HCT116 (cell line): ENCODE measurements around the gene ZNF835. TPM values are rescaled to one million over a fixed set of nuclear protein-coding genes. Genes with fewer than 3 reads are reported as not detected.

Experiments
- ATAC-seq: fragments of 200-7000 bp; cut with Tn5 transposase; 2 replicates; pipeline ENCODE4 v1.9.1; 2020; ENCODE audit warnings: mild to moderate bottlenecking, moderate library complexity
- BruUV-seq: library from RNA; stranded (reverse); fragments of 400-500 nt; replicated peaks from 2 replicates; lab custom pipeline; 2021; lab: Mats Ljungman, UMichigan
- CTCF ChIA-PET: fragments of 300-600 bp; sonication (Branson Sonifier 250); formaldehyde crosslinking; loops from one replicate; lab custom pipeline; 2021; ENCODE audit warnings: antibody characterized with exemption; lab: Charles Lee
- POLR2A ChIA-PET: fragments of 300-600, 350-600 bp; sonication (Branson Sonifier 250); formaldehyde crosslinking; loops from one replicate; lab custom pipeline; 2021; ENCODE audit warnings: antibody characterized with exemption; lab: Charles Lee
- RAD21 ChIA-PET, 2 experiments: fragments of 300-600 bp; sonication (Branson Sonifier 250); formaldehyde crosslinking; loops; one replicate each; lab custom pipeline; 2023; ENCODE audit warnings: low total read pairs in 2 of 2; ENCODE audit not compliant: uncharacterized antibody in 2 of 2, unreplicated experiment in 2 of 2, low non-redundant PET in 1 of 2; lab: Charles Lee
- DNase-seq: peaks from one replicate; pipeline ENCODE4 v3.0.0-alpha.2; 2010; ENCODE audit warnings: low read depth, low spot score
- H2AFZ ChIP-seq: fragments of 200-600 bp; shearing (Covaris generic), sonication (generic); 2 replicates; pipeline ENCODE4 v1.6.1; 2017; ENCODE audit warnings: low read depth, mixed run types, mixed read lengths, antibody characterized with exemption, low read length; ENCODE audit not compliant: poor library complexity, severe bottlenecking
- H3K27ac ChIP-seq: 2 replicates; pipeline ENCODE4 v1.5.1; 2012; ENCODE audit warnings: low read depth, low read length
- H3K27me3 ChIP-seq: fragments of 200-600 bp; sonication (generic); 2 replicates; pipeline ENCODE4 v1.6.1; 2016; ENCODE audit warnings: mixed run types, low read length, mixed read lengths; ENCODE audit not compliant: insufficient read depth
- H3K36me3 ChIP-seq, 2 experiments: fragments of 200-500 bp in 1 of 2; fragments of 200-600 bp in 1 of 2; sonication (Bioruptor generic) in 1 of 2; sonication (generic) in 1 of 2; 2 replicates each; pipeline versions ENCODE4 v1.5.1 to v1.6.1; 2014 to 2016; ENCODE audit warnings: low read length in 2 of 2, inconsistent platforms in 1 of 2, mixed read lengths in 1 of 2, mixed run types in 1 of 2; ENCODE audit not compliant: insufficient read depth in 2 of 2, control insufficient read depth in 1 of 2
- H3K4me1 ChIP-seq, 2 experiments: fragments of 200-600 bp in 1 of 2; sonication (generic) in 1 of 2; 2 replicates each; pipeline versions ENCODE4 v1.5.1 to v1.6.1; 2012 to 2017; ENCODE audit warnings: low read length in 2 of 2, inconsistent platforms in 1 of 2, mild to moderate bottlenecking in 1 of 2, mixed read lengths in 1 of 2, mixed run types in 1 of 2, moderate library complexity in 1 of 2; ENCODE audit not compliant: insufficient read depth in 2 of 2, control insufficient read depth in 1 of 2
- H3K4me2 ChIP-seq: fragments of 200-600 bp; sonication (generic); 2 replicates; pipeline ENCODE4 v1.6.1; 2017; ENCODE audit warnings: mixed run types, low read length, mixed read lengths
- H3K4me3 ChIP-seq, 2 experiments: fragments of 200-600 bp in 1 of 2; sonication (generic) in 1 of 2; replicated peaks in 1 of 2; 2 replicates each; pipeline ENCODE4 v1.5.1; 2011 to 2016; ENCODE audit warnings: low read length in 2 of 2, control low read depth in 1 of 2, low read depth in 1 of 2, mild to moderate bottlenecking in 1 of 2, mixed read lengths in 1 of 2, mixed run types in 1 of 2
- H3K79me2 ChIP-seq: fragments of 200-600 bp; sonication (generic); 2 replicates; pipeline ENCODE4 v1.6.1; 2017; ENCODE audit warnings: mild to moderate bottlenecking, mixed run types, low read length, moderate library complexity, mixed read lengths; ENCODE audit not compliant: insufficient read depth
- H3K9ac ChIP-seq: fragments of 200-600 bp; sonication (generic); 2 replicates; pipeline ENCODE4 v1.6.1; 2016; ENCODE audit warnings: low read length, mixed read lengths
- H3K9me2 ChIP-seq: fragments of 200-600 bp; sonication (generic), shearing (Covaris generic); 2 replicates; pipeline ENCODE4 v1.6.1; 2017; ENCODE audit warnings: mixed run types, mild to moderate bottlenecking, moderate library complexity; ENCODE audit not compliant: insufficient read depth
- H3K9me3 ChIP-seq, 2 experiments: fragments of 200-500 bp in 1 of 2; fragments of 200-600 bp in 1 of 2; sonication (Bioruptor generic) in 1 of 2; sonication (generic) in 1 of 2; 2 replicates each; pipeline ENCODE4 v1.6.1; 2014 to 2017; ENCODE audit warnings: low read length in 2 of 2, mixed read lengths in 2 of 2, inconsistent platforms in 1 of 2, low read depth in 1 of 2, mild to moderate bottlenecking in 1 of 2, mixed run types in 1 of 2, moderate library complexity in 1 of 2; ENCODE audit not compliant: control insufficient read depth in 1 of 2, insufficient read depth in 1 of 2
- H4K20me1 ChIP-seq: fragments of 200-600 bp; sonication (generic), shearing (Covaris generic); 2 replicates; pipeline ENCODE4 v1.6.1; 2017; ENCODE audit warnings: mixed run types, mild to moderate bottlenecking, moderate library complexity; ENCODE audit not compliant: insufficient read depth
- CTCF ChIP-seq, 3 experiments: fragments of 200-600 bp in 1 of 3; sonication (generic) in 1 of 3; IDR thresholded peaks in 2 of 3; conservative IDR thresholded peaks in 1 of 3; 2 replicates each; pipeline ENCODE4 v1.5.1; 2012 to 2017; ENCODE audit warnings: low read depth in 2 of 3, low read length in 2 of 3, antibody characterized with exemption in 1 of 3, borderline replicate concordance in 1 of 3, control low read depth in 1 of 3, mild to moderate bottlenecking in 1 of 3, mixed read lengths in 1 of 3, mixed run types in 1 of 3, moderate library complexity in 1 of 3; ENCODE audit not compliant: insufficient read depth in 1 of 3
- FOSL1 ChIP-seq: IDR thresholded peaks from 2 replicates; pipeline ENCODE4 v1.6.1; 2012; ENCODE audit warnings: low read depth
- JUND ChIP-seq: IDR thresholded peaks from 2 replicates; pipeline ENCODE4 v1.6.1; 2012
- POLR2AphosphoS5 ChIP-seq: IDR thresholded peaks from 2 replicates; pipeline ENCODE4 v1.6.1; 2011; ENCODE audit warnings: mild to moderate bottlenecking, low read depth, low read length, moderate library complexity
- RAD21 ChIP-seq: IDR thresholded peaks from 2 replicates; pipeline ENCODE4 v1.6.1; 2012; ENCODE audit warnings: low read depth, mild to moderate bottlenecking
- SRF ChIP-seq: IDR thresholded peaks from 2 replicates; pipeline ENCODE4 v1.6.1; 2012; ENCODE audit warnings: low read depth
- TCF7L2 ChIP-seq: IDR thresholded peaks from 2 replicates; pipeline ENCODE4 v1.7.0; 2011; ENCODE audit warnings: borderline replicate concordance, inconsistent platforms; ENCODE audit not compliant: insufficient read depth, insufficient read length; ENCODE audit errors: extremely low read depth
- YY1 ChIP-seq: IDR thresholded peaks from 2 replicates; pipeline ENCODE4 v1.6.1; 2011; ENCODE audit warnings: low read length, low read depth, moderate library complexity, mild to moderate bottlenecking; ENCODE audit not compliant: insufficient replicate concordance; ENCODE audit errors: extremely low read depth
- intact Hi-C: fragments of 100-400 bp; cut with micrococcal nuclease; formaldehyde crosslinking; loops from 2 replicates; pipeline ENCODE4 v1.10.0; 2022
- total RNA-seq: library from RNA; stranded (reverse); gene quantifications from one replicate; pipeline ENCODE4 v1.2.1, GENCODE V29; 2021; ENCODE audit not compliant: unreplicated experiment

ZNF835 gene
- total RNA-seq, 1 experiment from 2014 or later, result not detected

GRCh38 chr19:56699552-56699951, 28.0 kb upstream of the ZNF835 start:
- no TSS peak for BruUV-seq
- ChIA-PET POLR2A (no interaction called here), RAD21 (no interaction called here), CTCF (no interaction called here)
- Histone ChIP-seq H3K4me1 (no peaks in the 10 kb centered on the region), H3K4me2 (no peak overlapping the region), H3K4me3 (no peak overlapping the region), H3K9ac (no peak overlapping the region), H3K27me3 (no peaks in the 10 kb centered on the region), H3K9me3 (peaks cover 6 to 14% of the 10 kb centered on the region in 2 experiments; a peak in 3 of 4 replicates), H3K9me2 (no peaks in the 10 kb centered on the region), H2AFZ (no peak overlapping the region), H3K27ac (no peak overlapping the region), H3K36me3 (no peaks in the 10 kb centered on the region), H4K20me1 (no peaks in the 10 kb centered on the region), H3K79me2 (no peaks in the 10 kb centered on the region)
- ATAC-seq (no peak), DNase-seq (no peak)
- TF ChIP-seq SRF, result no peak
- TF ChIP-seq CTCF (IDR thresholded peaks at IDR 0.05 in 2 of 3, conservative IDR thresholded peaks at IDR 0.05 in 1 of 3; ENCODE audit: borderline replicate concordance in 1 of 3, insufficient read depth in 1 of 3, low read depth in 2 of 3, low read length in 2 of 3), result no peak
- TF ChIP-seq FOSL1, result no peak
- TF ChIP-seq YY1, result no peak
- TF ChIP-seq JUND, result no peak
- no peak for TF ChIP-seq RAD21
- TF ChIP-seq TCF7L2, result no peak
- TF ChIP-seq POLR2AphosphoS5, result no peak
- intact Hi-C loops, result no loop called here
